A673 (cell line): ENCODE measurements around the gene EXOC2.

Experiments
- EZH2 ChIP-seq: fragments of 200-600 bp; sonication (generic); IDR thresholded peaks from 2 replicates; pipeline ENCODE4 v1.6.1; 2017; ENCODE audit warnings: borderline replicate concordance, low read depth, mild to moderate bottlenecking, mixed read lengths, antibody characterized with exemption, low read length; ENCODE audit not compliant: poor library complexity, severe bottlenecking
- TF ChIP-seq, protein P1 (sequence below): fragments of 300-800, 200-600 bp; sonication (generic); conservative IDR thresholded peaks from 2 replicates; pipeline ENCODE4 v1.5.1; 2017; ENCODE audit warnings: low read depth, mild to moderate bottlenecking, antibody characterized with exemption, low read length, moderate library complexity, mixed read lengths

GRCh38 chr6:492178-492577 is 200.8 kb downstream of the EXOC2 start:
- TF ChIP-seq, protein P1, sequence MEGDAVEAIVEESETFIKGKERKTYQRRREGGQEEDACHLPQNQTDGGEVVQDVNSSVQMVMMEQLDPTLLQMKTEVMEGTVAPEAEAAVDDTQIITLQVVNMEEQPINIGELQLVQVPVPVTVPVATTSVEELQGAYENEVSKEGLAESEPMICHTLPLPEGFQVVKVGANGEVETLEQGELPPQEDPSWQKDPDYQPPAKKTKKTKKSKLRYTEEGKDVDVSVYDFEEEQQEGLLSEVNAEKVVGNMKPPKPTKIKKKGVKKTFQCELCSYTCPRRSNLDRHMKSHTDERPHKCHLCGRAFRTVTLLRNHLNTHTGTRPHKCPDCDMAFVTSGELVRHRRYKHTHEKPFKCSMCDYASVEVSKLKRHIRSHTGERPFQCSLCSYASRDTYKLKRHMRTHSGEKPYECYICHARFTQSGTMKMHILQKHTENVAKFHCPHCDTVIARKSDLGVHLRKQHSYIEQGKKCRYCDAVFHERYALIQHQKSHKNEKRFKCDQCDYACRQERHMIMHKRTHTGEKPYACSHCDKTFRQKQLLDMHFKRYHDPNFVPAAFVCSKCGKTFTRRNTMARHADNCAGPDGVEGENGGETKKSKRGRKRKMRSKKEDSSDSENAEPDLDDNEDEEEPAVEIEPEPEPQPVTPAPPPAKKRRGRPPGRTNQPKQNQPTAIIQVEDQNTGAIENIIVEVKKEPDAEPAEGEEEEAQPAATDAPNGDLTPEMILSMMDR = no peak
- TF ChIP-seq EZH2 = no peak
